Adrenal gland (tissue), 12 donors: ENCODE measurements around the gene LBHD2. TPM values are rescaled to one million over a fixed set of nuclear protein-coding genes. Genes with fewer than 3 reads are reported as not detected.

Experiments
- DNase-seq, 7 donors: peaks; one replicate each; pipeline ENCODE4 v3.0.0-alpha.2; 2019 to 2020
- H3K27ac ChIP-seq, 5 donors: fragments of 200-600 bp; sonication (generic) in 4 of 5; 1 replicate in 3 of 5; 2 replicates in 2 of 5; pipeline versions ENCODE4 v1.5.1 to v1.8.0; 2016 to 2020; ENCODE audit warnings: mild to moderate bottlenecking in 1 of 5
- H3K27me3 ChIP-seq: fragments of 200-600 bp; 2 replicates; pipeline ENCODE4 v1.8.0; 2021
- H3K36me3 ChIP-seq, 2 donors: fragments of 200-600 bp; replicated peaks in 1 of 2; 1 replicate in 1 of 2; 2 replicates in 1 of 2; pipeline versions ENCODE4 v1.5.1 to v1.8.0; 2018 to 2022
- H3K4me1 ChIP-seq, 2 donors: fragments of 200-600 bp; replicated peaks in 1 of 2; 1 replicate in 1 of 2; 2 replicates in 1 of 2; pipeline versions ENCODE4 v1.5.1 to v1.8.0; 2018 to 2021
- H3K4me3 ChIP-seq, 4 donors: fragments of 200-600 bp; sonication (generic) in 3 of 4; one replicate each; pipeline ENCODE4 v1.5.1; 2016 to 2018
- H3K9me3 ChIP-seq, 3 donors: fragments of 200-600 bp; sonication (generic) in 1 of 3; replicated peaks in 1 of 3; 1 replicate in 2 of 3; 2 replicates in 1 of 3; pipeline versions ENCODE4 v1.5.1 to v1.8.0; 2016 to 2021
- CTCF ChIP-seq, 6 experiments: fragments of 450-650 bp in 4 of 6; fragments of 200-600 bp in 2 of 6; sonication (generic) in 1 of 6; IDR thresholded peaks; 1 replicate in 5 of 6; 2 replicates in 1 of 6; pipeline versions ENCODE4 v1.5.1 to v1.8.0; 2016 to 2021; ENCODE audit warnings: antibody characterized with exemption in 6 of 6, mild to moderate bottlenecking in 2 of 6, moderate library complexity in 1 of 6
- POLR2A ChIP-seq, 2 donors: fragments of 450-650 bp; IDR thresholded peaks; one replicate each; pipeline ENCODE4 v1.6.1; 2017; ENCODE audit warnings: antibody characterized with exemption in 2 of 2, mild to moderate bottlenecking in 2 of 2, moderate library complexity in 1 of 2
- WGBS, 4 donors: extraction: QIAGEN DNeasy Blood & Tissue Kit in 2 of 4; methylation state at CpG; one replicate each; pipeline versions ENCODE4 v1.1.5 to v1.1.7; 2013 to 2017; 5-methylcytosine and 5-hydroxymethylcytosine counted together
- intact Hi-C, 2 donors: fragments of 100-400 bp; cut with DNase I; formaldehyde crosslinking; loops; one replicate each; pipeline versions ENCODE4 v1.14.1 to v1.15.0; 2022 to 2023
- polyA plus RNA-seq, 3 donors: library from polyadenylated mRNA; stranded (reverse); fragments of 200-250 nt in 2 of 3; fragments of 350-450 nt in 1 of 3; fragmentation: Illumina TruSeq in 1 of 3; extraction: RNeasy Lipid Tissue Mini Kit (QIAGEN cat#74804) in 1 of 3; gene quantifications; one replicate each; pipeline ENCODE4 v1.2.3, GENCODE V29; 2013 to 2014
- total RNA-seq, 9 donors: library from RNA; depleted of rRNA in 4 of 9; stranded (reverse); fragments of >200 nt in 4 of 9; fragments of 120-200 nt in 1 of 9; fragmentation: NEBNext Ultra II Directional in 1 of 9; extraction: Animal tissue kit (Norgen Biotek cat#: 25700) in 1 of 9; gene quantifications; one replicate each; pipeline versions ENCODE4 v1.1.0 to v1.2.4, GENCODE V29; 2013 to 2023
- donor health status: healthy with polysubstance abuse.
- donor health status: Bipolar disorder and iron deficiency.
- donor health status: DM: yes; HTN: yes; CAD: no.
- donor health status: DM: no; HTN: no; CAD: no.
- donor health status: DM: no; HTN: no; CAD: no.
- donor health status: DM: yes; HTN: yes; CAD: no.

The LBHD2 gene
- total and polyA plus RNA-seq, 12 donors, result 2.1 TPM; not detected in 11

- TF ChIP-seq CTCF (IDR thresholded peaks at IDR 0.05) (peak; percentile 90 to 98 (median 96)), POLR2A (IDR thresholded peaks at IDR 0.05) (no peak)
- Histone ChIP-seq H3K36me3 (no peaks in the 10 kb centered on the region), H3K27ac (no peak overlapping the region), H3K27me3 (peaks cover 17% of the 10 kb centered on the region), H3K4me1 (peaks cover 11 to 19% of the 10 kb centered on the region in 2 donors), H3K4me3 (no peak overlapping the region), H3K9me3 (no peaks in the 10 kb centered on the region)
- intact Hi-C loops, result loop anchor here (2.0 to 5.0 kb wide), 4 partner anchors 36 to 188 kb away; no protein-coding TSS in a partner anchor
- 7 to 12% (median 9%) methylated on average over 19 to 59 of the region's 59 CpGs for WGBS, 4 donors
- DNase-seq, result peak in 6 of 7 donors; percentile 57 to 73 (median 68)
Observed at GRCh38 chr14:103104654-103105452, 20.8 kb downstream of the LBHD2 start.

GRCh38 chr14:103105580-103106150 lies 21.7 kb downstream of the LBHD2 start:
- Histone ChIP-seq H3K4me3 (no peak overlapping the region), H3K27me3 (peaks cover 17% of the 10 kb centered on the region)
- TF ChIP-seq POLR2A (IDR thresholded peaks at IDR 0.05) (no peak), CTCF (IDR thresholded peaks at IDR 0.05) (peak in 1 of 6 experiments; percentile 8)

GRCh38 chr14:103107455-103107854 lies 23.4 kb downstream of the LBHD2 start:
- no peak for DNase-seq
- intact Hi-C loops, result no loop called here
- TF ChIP-seq CTCF (IDR thresholded peaks at IDR 0.05) (no peak), POLR2A (IDR thresholded peaks at IDR 0.05) (no peak)
- H3K27me3 ChIP-seq, result peaks cover 16% of the 10 kb centered on the region
- no peaks in the 10 kb centered on the region for H3K36me3 ChIP-seq
- H3K4me3 ChIP-seq, result no peak overlapping the region
- H3K9me3 ChIP-seq, result no peaks in the 10 kb centered on the region
- H3K27ac ChIP-seq, result no peak overlapping the region
- H3K4me1 ChIP-seq, result peaks cover 18 to 37% of the 10 kb centered on the region in 2 donors
- 85 to 97% (median 93%) methylated on average over 5 to 23 of the region's 23 CpGs for whole genome bisulfite sequencing, 4 donors

More at GRCh38 chr14:103105580-103106150, 21.7 kb downstream of the LBHD2 start:
- 47 to 78% (median 65%) methylated on average over 4 to 9 of the region's 9 CpGs for WGBS, 4 donors
- Histone ChIP-seq H3K4me1 (peaks cover 17 to 27% of the 10 kb centered on the region in 2 donors), H3K9me3 (no peaks in the 10 kb centered on the region), H3K27ac (no peak overlapping the region), H3K36me3 (no peaks in the 10 kb centered on the region)
- no peak for DNase-seq
- intact Hi-C loops, result loop anchor here (2.0 kb wide), 3 partner anchors 35 to 187 kb away; no protein-coding TSS in a partner anchor

GRCh38 chr14:103107941-103108748 lies 24.1 kb downstream of the LBHD2 start:
- 90 to 93% (median 92%) methylated on average over 18 to 28 of the region's 28 CpGs for WGBS, 4 donors
- Histone ChIP-seq H3K9me3 (no peaks in the 10 kb centered on the region), H3K27me3 (peaks cover 11% of the 10 kb centered on the region), H3K27ac (no peak overlapping the region), H3K36me3 (no peaks in the 10 kb centered on the region), H3K4me3 (no peak overlapping the region), H3K4me1 (peaks cover 18 to 35% of the 10 kb centered on the region in 2 donors)
- TF ChIP-seq POLR2A (IDR thresholded peaks at IDR 0.05) (no peak), CTCF (IDR thresholded peaks at IDR 0.05) (no peak)
- intact Hi-C loops, result no loop called here
- no peak for DNase-seq
